Cardiac septum (tissue), 1 donor: ENCODE results near the gene EXT2. TPM values are rescaled to one million over a fixed set of nuclear protein-coding genes. Genes with fewer than 3 reads are reported as not detected.

ENCODE experiments used
- DNase-seq: peaks from one replicate; pipeline ENCODE4 v3.0.0-alpha.2; 2020; ENCODE audit warnings: low spot score
- intact Hi-C: fragments of 100-400 bp; cut with DNase I; formaldehyde crosslinking; loops from one replicate; pipeline ENCODE4 v1.14.0; 2022
- total RNA-seq: library from RNA; stranded (reverse); fragmentation: NEBNext Ultra II Directional; extraction: Animal tissue kit (Norgen Biotek cat#: 25700); gene quantifications from one replicate; pipeline ENCODE4 v1.2.1, GENCODE V29; 2021
- donor health status: DM: no; HTN: no; CAD: no.

Gene EXT2
- total RNA-seq, 1 donor from 2014 or later, result 32.8 TPM

GRCh38 chr11:44255406-44256071 lies 160.1 kb downstream of the EXT2 start:
- DNase-seq, result no peak
- intact Hi-C loops, result no loop called here

- intact Hi-C loops, result no loop called here
- DNase-seq, result no peak
These were observed 161.3 kb downstream of the EXT2 start for GRCh38 chr11:44256673-44257291.

GRCh38 chr11:44257338-44258189 lies 162.1 kb downstream of the EXT2 start:
- intact Hi-C loops, result no loop called here
- peak; percentile 63 for DNase-seq

GRCh38 chr11:44258190-44258489 lies 162.7 kb downstream of the EXT2 start:
- intact Hi-C loops, result no loop called here
- no peak for DNase-seq

DNA sequence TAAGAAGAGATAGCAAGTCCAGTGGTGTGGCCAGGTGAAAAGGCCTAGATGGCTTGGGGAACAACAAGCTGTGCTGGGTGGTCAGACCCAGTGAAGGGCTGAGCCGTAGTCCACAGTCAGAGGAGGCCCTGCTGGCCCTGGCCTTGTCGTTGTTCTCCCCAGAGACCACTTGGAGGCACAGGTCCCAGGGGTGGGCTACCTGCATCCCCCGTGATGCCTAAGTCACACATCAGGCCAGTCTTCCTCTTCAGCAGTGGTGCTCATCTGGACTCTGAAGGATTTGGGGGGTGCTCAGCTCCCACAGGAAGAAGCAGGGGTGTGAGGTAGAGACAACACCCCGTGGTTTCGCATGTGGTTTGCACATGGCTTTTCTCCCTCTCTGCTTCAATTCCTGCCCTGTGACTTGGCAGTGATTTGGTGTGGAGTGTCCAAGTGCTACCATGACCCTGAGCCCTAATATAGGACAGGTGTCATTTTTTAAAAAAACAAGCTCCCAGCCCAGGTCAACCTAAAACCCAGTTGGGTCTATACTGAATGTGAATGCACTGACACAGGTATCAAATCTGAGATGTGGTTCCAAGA lies 163.5 kb downstream of the EXT2 start:
- peak; percentile 71 for DNase-seq
- intact Hi-C loops, result no loop called here

DNA sequence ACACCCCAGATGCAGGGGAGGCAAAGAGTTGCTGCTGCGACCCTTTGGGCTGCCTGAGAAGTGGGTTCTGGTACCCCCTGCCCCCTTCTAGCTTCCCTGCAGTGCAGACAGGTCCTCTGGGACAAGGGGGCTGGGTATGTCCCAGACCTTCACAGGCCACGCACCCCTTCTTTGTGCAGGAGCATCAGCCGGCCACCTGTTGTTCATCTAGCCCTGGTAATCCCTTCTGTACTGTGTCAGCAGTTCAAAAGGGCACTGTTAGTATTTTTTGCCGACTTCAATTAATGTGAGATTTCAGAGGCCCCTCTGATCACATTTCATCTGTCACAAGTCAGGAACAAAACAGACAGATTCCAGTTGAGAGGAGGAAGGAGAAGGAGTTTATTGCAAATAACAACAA lies 164.6 kb downstream of the EXT2 start:
- DNase-seq, result no peak
- intact Hi-C loops, result no loop called here

GRCh38 chr11:44261800-44262591 lies 166.5 kb downstream of the EXT2 start:
- intact Hi-C loops, result no loop called here
- peak; percentile 63 for DNase-seq

DNA sequence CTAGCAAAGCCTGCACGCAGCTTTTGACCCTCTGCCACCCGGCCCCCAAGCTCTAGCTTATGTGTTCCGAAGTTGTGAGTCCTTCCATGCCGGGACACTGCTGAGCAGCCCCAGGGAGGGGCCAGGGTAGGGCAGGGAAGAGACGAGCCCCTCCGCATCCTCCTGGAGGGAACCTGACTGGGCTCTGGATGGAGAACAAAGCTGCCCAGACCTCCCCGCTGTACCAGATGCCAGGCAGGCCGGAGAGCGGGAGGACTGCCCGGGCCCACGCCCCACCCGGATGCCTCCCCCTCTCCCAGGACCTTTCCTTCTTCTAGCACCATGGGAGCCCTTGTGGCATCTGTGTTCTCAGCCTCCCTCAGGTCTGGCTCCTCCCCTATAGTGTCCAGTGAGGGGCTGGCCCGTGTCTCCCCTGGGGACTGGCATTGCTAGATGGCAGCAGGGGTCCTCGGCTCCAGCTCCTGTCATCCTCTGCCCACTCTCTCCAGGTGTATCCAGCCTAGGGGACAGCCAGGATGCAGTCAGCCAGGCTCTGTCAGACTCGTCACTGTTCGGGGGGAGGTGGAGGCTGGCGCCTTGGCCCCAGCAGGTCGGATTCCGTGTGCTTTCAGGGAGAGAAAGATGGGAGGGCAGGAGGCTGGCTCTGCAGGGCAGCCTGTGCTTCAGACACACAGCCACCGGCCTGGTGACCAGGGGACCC lies 168.4 kb downstream of the EXT2 start:
- intact Hi-C loops, result no loop called here
- peak; percentile 60 for DNase-seq

- DNase-seq, result peak; percentile 57
- intact Hi-C loops, result no loop called here
These were observed 168.9 kb downstream of the EXT2 start for GRCh38 chr11:44264438-44264749.

- intact Hi-C loops, result no loop called here
These were observed 169.3 kb downstream of the EXT2 start for GRCh38 chr11:44264761-44265160.

DNA sequence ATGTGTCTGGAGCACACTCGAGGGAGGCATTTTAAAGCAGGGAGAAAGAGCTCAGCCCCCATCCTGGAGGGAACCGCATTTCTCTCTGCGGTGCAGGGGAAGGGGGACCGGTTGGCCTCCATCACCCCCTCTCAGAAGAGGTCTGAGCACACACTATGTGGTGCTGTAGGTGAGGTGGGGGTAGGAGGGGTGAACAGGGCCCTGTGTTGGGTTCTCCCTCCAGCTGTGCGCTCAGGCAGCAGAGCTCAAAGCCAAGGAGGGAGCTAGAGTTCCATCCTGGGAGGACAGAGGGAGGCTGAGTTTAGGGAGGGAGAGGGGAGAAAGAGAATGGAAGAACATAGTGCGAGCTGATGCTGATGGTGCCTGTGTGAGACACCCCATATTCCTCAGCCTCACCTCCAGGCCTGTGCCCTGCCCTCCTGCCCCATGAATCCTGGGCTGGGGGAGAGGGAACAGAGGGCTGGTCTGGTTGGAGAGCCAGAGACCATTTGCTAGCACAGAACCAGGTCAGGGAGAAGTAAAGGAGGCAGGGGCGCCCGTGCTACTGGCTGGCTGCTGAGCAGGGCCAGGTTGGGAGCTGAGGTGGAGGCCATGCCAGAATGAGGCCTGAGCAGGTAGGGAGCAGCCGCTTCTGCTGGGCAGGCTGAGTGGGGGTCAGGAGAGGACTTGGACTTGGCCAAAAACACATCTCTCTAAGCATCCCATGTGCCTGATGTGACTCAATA lies 170.7 kb downstream of the EXT2 start:
- DNase-seq, result no peak
- intact Hi-C loops, result no loop called here

More at GRCh38 chr11:44264761-44265160, 169.3 kb downstream of the EXT2 start:
- DNase-seq, result peak; percentile 70

- intact Hi-C loops, result no loop called here
- no peak for DNase-seq
These were observed 171.7 kb downstream of the EXT2 start for GRCh38 chr11:44267006-44267749.

- intact Hi-C loops, result no loop called here
- DNase-seq, result peak; percentile 20
These were observed 172.5 kb downstream of the EXT2 start for GRCh38 chr11:44267750-44268613.

- peak; percentile 64 for DNase-seq
- intact Hi-C loops, result no loop called here
These were observed 173.2 kb downstream of the EXT2 start for GRCh38 chr11:44268614-44269080.

DNA sequence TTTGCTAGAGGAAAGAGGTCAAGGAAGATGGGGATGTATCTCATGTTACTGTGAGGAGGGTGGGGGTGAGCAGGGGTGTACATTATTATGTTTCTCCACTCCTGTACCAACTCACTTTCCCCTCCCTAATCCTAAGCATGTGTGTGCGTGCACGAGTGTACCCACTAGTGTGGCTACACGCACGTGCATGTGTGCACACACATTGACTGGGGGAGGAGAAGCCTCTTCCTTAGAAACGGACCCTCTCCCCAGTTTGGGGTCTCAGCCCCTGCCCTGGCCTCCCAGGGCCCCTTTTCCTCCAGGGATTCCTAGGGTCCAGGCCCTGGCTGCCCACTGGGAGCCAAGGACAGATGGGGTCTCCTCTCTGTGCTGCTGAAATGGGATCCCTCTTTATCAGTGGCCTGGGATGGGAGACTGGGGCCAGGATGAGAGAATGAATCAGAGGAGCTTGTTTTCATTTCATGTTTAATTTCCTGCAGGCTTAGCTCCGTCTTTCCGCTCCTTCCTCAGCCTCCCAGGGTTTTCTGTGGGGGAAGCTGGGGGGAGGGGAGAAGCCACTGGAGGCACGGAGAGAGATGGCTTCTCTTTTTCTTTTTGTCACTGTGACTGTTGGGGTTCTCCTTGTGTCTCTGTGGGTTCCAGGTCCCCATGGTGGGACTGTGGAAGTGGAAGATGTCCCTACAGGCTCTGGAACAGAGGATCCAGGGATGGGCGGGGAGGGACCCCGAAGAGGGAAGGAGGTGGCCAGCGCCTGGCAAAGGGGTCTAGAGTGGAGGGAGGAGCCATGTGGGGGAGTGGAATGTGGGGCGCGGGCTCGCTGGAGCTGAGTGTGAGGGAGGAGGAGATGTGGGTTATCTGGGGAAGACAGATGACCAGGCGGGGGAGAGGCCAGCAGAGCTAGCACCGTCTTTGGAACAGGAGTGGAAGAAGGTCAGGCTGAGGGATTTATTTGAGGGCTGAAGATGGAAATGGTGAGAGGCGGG lies 174.2 kb downstream of the EXT2 start:
- DNase-seq, result peak; percentile 68
- intact Hi-C loops, result no loop called here
